NCI-H2196 treated with DMSO at 0.1 percent for 48 hours (cell line): Measurements from ENCODE around the gene C9orf152.

Source experiments
- DNase-seq: peaks from one replicate; lab custom pipeline; 2025; ENCODE audit not compliant: unreplicated experiment; lab: John Stamatoyannopoulos, UW

The C9orf152 gene

DNA sequence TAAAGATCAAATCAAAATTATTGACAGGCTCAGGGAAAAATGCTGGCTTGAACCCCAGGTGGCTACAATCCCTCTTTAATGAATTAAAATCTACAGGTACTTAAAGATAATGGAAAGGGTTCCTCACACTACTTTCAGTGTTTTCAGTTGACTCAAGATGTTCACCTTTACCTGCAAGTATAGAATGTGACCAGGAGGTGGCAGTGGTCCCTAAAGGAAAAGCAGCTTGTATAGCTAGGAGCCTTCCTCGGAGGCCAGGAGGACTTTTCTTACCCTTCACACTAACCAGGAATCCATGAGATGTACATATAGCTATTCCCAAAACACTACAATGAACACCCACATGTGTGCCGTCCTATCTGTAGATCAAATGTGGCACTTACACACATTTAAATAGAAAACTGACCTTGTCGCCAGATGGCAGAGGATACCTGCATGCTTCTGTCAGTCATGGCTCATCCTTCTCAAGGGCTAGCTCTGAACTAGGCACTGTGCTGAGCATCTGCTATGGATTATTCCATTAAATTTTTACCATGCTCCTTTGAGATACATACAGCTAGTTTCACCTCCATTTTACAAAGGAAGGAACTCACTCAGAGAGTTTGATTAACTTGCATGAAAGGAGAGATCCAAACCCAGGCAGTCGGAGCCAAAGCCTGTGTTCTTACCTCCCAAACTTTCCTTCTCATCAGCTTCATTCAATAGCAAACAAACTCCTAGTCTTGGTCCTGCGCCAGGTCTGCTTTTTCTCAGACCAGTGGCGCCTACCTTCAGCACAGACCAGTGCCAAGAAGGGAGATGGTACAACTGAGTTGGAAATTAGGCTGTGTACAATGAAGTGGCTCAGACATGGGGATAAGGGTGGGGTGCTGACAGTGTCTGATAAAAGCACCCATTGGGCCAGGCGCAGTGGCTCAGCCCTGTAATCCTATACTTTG is 24.5 kb downstream of the C9orf152 start:
- peak; percentile 36 for DNase-seq

DNA sequence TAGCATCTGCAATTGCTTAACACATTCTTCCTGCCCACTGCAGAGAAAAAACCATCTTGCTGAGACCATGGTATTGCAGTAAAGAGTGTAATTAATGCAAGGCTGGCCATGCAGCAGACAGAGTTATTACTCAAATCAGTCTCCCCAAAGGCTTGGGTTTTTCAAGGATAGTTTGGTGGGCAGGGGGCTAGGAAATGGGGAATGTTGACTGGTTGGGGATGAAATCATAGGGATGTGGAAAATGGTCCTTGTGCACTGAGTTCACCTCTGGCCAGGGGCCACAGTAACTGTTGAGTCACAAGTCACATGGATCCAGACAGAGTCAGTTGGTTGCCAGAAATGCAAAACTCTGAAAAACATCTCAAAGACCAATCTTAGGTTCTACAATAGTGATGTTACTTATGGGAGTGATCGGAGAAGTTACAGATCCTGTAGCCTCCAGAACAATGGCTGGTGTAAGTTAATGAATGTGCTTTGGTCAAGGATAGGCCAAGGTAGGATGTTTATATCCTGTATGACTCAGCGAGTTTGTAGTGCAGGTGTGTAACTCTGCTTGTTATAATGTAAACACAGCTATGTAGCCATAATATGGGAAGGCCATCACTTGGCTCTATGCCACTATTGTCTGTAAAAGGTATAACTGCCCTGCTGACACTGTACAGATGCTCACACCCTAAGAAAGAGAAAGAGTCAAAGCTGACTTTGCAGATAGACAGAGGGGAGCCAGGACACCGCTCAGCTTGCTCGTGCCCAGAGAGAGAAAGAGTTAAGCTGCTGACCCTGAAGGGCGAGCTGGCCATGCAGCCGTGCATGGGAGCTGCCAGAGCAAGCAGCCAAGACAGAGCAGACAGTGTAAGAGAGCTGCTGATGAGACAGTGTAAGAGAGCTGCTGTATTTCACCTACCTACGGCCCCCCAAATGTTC is 27.2 kb downstream of the C9orf152 start:
- DNase-seq, result no peak

DNA sequence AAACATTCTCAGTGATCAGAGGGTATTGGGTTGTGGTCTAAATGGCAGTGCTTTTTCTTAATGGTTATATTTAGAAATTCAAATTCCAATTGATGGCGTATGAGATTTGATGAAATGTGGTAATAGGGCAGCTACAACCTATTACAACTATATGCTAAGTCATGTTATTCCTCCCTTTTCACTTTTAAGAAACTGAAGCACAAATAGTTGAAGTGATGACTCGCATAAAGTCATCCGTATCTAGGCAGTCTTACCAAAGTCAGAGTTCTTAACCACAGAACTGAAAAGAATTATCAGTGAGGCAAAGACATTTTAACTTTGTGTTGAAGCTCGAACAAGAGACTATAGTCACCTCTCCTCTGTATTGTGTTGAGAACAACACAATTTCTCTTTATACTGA is 28.2 kb downstream of the C9orf152 start:
- no peak for DNase-seq

DNA sequence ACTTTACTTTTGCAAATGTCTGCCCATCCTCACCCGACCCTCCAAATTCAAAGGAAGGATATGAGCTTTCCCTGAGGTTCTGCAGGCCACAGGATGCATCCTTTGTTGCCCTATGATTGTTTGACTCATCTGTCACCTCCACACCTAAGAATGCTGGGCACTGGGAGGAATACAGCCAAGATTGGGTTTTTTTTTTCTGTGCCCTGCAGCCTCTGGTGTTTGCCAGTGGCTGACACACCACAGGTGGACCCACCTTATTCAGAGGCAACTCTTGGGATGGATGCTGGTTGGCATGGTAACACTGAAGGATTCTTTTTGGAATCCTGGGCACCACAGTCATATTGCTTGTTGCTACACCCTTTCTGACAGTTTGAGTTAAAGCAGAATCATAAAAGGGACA is 29.7 kb downstream of the C9orf152 start:
- no peak for DNase-seq

DNA sequence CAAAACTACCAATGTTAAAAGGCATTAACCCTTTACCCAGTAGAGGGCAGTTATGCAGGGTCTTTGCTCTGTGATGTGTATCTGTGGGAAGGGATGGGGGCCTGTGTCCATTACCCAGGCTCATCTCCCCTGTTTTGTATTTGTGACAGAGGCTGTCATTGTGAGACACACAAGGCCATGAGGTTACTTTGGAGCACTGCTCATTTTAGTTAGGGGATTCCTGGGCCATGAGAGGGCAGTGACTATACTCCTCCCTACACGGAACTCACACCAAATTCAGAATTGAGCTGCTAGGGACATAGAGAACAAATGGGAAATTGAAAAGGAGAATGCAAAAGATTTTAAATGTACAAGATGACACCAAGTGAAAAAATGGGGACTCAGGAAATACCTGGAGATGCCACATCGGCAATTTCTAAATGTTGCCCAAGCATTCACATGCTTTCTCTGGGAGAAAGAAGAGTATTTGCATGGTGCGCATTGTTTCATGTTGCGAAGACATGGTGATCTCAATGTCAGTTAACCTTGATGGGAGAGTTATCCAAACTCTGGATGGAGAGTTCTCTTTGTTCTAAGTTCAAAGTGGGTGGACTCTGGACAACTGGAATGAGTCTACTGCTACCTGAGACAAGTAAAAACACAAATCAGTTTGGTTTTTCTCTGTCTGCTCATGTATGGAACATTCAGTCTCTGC is 32.5 kb downstream of the C9orf152 start:
- DNase-seq, result no peak

DNA sequence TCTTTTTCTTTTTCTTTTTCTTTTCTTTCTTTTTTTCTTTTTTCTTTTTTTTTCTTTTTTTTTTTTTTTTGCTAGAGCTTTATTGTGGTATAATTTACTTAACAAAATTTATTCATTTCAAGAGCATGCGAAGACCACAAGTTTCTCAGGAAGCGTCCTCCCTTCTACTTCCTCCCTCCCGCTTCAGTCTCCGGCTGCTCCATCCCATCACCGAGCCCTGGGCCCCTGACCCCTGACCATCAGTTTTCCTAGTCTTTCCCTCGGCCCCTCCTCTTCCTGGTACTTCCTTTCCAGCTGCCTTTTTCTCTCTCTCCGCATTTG is 34.7 kb downstream of the C9orf152 start:
- no peak for DNase-seq

DNA sequence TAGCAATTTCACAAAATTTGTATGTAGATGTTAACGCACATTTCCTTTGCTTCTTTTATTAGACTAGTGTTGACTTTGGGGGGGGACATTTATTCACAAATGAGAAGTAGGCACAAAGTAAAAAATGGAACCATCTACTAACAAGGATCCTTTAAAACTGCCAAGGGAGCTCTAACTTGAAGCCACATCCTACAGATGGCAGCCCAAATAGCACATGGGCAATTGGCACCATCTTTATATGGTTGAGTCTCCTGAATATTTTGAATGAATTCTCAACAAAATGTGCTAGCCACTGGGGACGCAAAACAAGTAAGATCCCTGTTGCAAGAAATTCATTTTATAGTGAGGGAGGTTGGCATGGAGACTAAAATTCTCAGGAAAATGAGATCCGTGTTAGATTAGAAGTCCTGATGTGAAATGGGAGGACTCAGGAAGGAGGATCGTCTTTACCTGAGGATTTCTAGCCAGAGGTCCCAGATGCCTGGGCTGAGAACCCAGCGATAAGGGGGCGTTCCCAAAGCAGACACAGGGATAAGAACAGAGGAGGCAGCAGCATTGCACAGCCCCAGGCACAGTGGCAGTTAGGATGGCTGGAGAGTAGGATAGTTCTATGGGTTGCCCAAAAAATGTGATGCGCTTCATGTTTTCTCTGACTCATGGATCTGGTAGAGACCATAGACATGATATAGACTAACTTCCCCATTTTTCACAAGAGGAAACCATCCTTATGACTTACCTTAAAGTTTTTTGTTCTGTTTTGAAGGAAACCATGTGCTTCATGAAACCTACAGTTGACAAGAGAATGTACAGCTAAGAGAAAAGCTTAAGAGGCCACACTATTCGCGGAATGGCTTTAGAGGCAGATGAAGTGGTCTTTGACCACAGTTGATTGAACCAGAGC is 37.4 kb downstream of the C9orf152 start:
- no peak for DNase-seq

DNA sequence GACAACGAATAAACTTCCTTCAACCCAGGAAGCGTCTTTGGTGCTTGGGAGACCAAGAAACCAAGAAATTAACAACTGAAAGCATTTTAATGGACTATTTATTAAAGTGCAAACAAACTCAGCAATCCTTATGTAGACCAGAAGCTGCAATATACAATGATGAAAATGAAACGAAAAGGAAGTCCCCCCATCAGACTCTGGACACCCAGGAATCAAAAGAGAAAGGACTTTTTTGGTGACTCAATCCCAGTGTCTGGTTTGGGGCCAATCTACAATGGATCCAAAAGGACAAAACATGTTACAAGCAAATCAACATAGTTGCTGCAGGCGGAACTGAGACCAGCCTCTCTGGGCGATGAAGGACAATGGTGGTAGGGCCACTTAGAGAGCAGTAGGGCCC is 39.5 kb downstream of the C9orf152 start:
- no peak for DNase-seq

DNA sequence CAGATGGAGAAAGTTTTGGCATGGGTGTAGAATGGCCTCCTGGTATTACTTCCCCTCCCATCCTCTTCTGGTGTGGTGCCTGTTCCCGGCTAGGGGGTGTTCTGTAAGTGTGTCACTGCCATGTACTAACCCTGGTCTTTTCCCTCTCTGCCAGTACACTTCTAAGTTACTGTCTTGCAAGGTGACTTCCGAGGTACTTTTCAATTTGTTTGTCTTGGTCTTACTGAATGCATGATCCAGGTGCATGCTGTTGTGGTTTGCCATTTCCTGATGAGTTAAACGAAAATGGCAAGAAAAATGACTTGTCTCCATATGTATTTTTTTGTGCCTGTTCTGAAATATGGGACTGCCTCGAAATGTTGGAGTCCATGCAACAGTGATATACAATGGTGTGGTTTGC is 46.0 kb downstream of the C9orf152 start:
- DNase-seq, result no peak

DNA sequence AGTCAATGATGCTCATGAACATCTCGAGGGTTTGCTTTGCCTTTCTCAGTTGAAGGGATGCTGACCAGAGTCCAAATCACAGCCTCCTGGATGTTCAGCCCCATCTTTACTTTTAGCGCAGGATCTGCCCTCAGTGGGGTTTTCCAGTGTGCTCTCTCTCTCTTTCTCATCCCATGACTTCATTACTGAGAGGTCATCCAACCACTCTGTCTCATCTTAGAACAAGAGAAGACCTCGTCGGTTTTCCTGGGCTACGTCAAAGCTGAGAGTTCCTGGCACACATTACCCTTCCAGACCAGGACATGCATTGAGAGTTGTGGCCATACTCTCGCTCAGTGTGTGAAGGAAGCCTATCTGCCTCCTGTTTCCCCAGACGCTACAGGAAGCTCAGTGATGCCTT is 47.3 kb downstream of the C9orf152 start:
- DNase-seq, result no peak

DNA sequence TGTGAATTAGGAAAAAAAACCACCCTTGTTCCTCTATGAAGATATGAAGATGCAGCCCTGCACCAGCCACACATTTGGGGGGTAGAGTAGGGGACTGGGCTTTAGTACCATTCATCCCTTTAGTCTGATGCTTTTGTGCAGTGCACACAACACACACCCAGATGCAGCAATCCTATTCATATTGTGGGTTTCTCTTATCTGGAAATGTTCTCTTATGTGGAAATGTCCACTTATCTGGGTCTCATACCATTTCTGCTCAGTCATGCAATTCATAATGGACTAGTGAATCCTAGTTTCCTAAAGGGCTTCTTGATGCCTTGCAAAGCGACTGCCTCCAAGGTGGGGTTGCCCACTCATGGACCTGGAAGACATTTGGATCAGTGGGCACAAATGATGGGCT is 47.8 kb downstream of the C9orf152 start:
- DNase-seq, result no peak

DNA sequence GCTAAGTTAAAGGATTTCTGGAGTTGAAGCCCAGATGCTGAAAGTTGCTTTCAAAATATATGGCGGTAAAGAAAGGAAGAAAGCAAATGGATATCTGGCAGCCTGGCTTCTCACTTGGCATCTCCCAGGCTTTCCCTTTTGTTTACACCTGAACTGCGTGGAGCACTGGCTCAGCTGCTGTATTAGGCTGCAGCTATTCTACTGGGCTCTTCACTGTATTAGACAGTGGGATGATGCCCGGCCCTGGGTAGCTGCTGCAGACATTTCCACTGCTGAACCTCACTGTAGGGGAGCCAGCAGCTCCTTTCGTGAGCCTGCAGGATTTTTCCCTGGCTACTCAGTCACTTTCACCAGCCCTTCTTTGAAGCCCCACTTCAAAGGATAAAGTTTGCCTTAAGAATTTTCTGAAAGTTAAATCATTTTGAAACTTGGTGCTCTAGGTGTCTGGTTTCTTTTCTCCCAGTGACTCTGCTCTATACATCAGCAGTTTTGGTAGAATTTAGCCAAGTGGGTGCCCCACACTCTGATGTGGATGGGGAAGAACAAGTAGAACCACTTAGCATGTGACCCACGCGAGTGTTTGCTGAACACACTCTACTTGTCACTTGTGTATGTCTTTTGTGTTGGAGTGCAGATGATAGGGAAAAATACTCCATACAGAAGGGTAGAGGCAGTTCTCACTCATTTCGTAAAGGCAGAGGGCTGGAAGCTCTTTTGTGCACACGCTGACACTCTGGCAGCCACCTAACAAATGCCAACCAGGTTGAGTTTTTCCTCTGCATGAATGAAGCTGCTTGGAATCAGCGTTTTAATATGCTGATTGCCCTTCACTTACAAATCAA is 49.9 kb downstream of the C9orf152 start:
- no peak for DNase-seq

DNA sequence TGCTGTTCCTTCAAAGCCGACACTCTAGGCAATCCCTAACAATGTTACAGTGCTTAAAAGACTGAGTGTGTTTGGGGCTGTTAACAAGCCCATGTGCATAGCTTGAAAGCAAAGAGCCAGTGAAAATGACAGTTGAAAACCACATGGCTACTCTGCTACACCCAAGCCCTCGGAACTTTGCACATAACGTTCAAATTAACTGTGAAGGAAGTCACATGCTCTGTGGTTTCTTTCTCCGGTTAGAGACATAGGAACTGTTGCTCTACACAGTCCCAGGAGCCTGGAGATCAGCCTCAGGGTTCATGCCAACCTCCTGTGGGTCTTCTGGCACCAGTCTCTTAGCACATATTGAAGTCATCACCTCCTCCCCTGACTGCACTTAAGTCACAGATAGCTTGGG is 51.1 kb downstream of the C9orf152 start:
- no peak for DNase-seq

DNA sequence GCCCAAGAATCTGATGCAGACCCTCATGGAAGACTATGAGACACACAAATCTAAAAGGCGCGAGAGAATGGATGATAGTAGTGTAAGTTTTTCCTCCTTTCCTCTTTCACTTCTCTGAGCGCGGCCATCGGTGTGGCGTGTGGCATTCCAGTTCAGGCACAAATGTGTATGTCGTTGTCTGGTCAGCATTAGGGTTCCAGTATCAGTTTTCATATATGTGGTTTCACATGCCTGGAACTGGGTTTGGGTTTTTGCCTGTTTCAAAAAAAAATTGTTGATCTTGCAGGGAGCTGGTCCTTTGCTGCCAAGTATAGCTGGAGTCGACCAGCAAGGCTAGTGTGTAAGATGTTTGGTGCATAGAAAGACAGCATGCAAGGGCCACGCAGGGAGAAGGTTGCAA is 51.5 kb downstream of the C9orf152 start:
- no peak for DNase-seq

DNA sequence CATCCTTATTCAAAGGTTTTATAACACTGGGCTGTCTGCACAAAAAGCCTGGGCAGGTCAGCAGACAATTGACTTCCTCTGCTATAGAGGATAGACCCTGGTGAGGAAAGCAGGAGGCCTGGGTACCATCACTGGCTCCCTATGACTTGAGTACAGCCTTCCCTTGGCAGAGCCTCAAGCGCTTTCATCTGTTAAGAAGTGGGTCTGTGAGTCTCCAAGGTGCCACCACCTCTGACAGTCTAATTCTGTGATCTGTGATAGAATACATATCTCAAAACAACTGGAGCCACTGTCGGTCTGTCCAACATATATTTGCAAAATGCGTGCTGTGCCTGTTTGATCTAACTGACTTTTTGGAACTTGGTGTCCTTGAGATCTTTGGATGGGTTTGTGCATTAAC is 52.2 kb downstream of the C9orf152 start:
- no peak for DNase-seq

DNA sequence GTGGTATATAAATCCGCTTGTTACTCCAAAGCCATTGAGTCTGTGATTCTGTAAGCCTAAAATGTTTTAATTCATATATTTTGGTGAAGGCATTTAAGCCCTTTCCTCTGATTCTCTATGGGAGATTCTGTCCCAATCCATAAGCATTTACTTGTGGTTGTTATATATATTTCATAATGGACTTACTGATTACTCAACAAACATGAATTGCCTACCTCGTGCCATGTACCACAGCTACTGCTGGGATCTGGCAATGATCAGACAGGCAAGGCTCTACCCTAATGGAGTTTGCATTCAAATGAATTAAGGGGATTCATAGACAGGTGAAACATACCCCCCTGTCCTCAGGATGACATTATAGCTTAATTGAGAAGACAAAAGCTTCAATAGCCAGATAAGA is 54.5 kb downstream of the C9orf152 start:
- DNase-seq, result no peak

DNA sequence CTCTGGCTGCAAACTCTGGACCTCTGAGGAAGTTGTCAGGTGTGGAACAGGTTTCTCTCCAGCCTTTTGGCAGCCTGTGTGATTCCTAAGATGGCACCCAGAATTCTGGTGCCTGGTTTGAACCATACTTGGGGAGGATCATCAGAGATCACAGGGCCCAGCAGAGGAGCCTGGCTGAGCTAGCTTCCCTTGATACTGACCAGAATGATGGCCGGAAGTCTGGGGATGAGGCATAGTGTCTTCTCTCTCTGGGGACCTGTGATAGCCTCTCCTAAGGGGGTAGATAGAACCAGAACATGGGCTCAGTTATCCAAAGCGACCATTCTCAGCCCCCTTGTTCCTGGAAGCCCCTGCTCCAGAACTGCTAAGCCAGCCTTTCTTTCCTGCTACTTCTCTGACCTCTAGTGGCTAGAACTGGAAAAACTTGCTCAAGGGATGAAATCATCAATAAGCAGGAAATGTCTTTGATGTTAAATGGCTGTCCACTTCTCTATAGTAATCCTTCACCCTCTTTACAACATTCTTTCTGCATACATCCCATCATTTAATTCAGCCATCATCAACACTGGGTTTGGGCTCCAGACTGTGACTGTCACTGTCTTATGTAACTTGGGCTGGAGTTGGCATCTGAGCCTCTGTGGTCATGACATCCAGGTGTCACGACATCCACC is 55.1 kb downstream of the C9orf152 start:
- peak; percentile 61 for DNase-seq
